ENCODE data around the gene LYZL2. TPM values are rescaled to one million over a fixed set of nuclear protein-coding genes. Genes with fewer than 3 reads are reported as not detected.
"Not testable (repeated sequence)": the region's sequence is repeated elsewhere in the genome, so short reads cannot be mapped to it uniquely, and the experiment has no call there.

The LYZL2 gene
- not detected for total RNA-seq

- H3K36me3 ChIP-seq = no peaks in the 10 kb centered on the region
- no peaks in the 10 kb centered on the region for H3K27me3 ChIP-seq
- no peak within 1 kb of the TSS for H3K27ac ChIP-seq (replicated peaks in 1 of 4)
- no peak for DNase-seq (ENCODE audit: extremely low spot score)
- no peaks in the 10 kb centered on the region for H3K9me3 ChIP-seq
- H3K4me1 ChIP-seq = no peaks in the 10 kb centered on the region
- intact Hi-C loops (cut with DNase I) = no loop called here
- 80% methylated on average over 6 of the region's 6 CpGs for WGBS
- TF ChIP-seq EP300 (IDR thresholded peaks at IDR 0.05) (no peak), POLR2AphosphoS5 (IDR thresholded peaks at IDR 0.05) (no peak), POLR2A (IDR thresholded peaks at IDR 0.05; ENCODE audit: low read depth) (no peak), CTCF (IDR thresholded peaks at IDR 0.05) (no peak)
- no peak within 1 kb of the TSS for H3K4me3 ChIP-seq
Observed at GRCh38 chr10:30629653-30630052, at the start of gene LYZL2. Gene LYZL2 (minus strand): TSS chr10:30629753. CDS start chr10:30626915, 2,838 bp downstream.

- WGBS = 92% methylated on average over 5 of the region's 7 CpGs
- intact Hi-C loops (cut with DNase I) = not testable (repeated sequence)
Observed at GRCh38 chr10:30677616-30678015, 48.1 kb upstream of the LYZL2 start.

GRCh38 chr10:30677146-30677545, 47.6 kb upstream of the LYZL2 start:
- H3K27me3 ChIP-seq; H3K27ac ChIP-seq (replicated peaks in 1 of 4); DNase-seq (ENCODE audit: extremely low spot score); intact Hi-C loops (cut with DNase I); H3K36me3 ChIP-seq; H3K9me3 ChIP-seq; H3K4me3 ChIP-seq; H3K4me1 ChIP-seq: not testable (repeated sequence)
- 70% methylated on average over 3 of the region's 3 CpGs for WGBS

More at GRCh38 chr10:30677616-30678015, 48.1 kb upstream of the LYZL2 start:
- not testable (repeated sequence) for H3K36me3 ChIP-seq; DNase-seq (ENCODE audit: extremely low spot score); H3K9me3 ChIP-seq; H3K4me3 ChIP-seq; H3K4me1 ChIP-seq; H3K27me3 ChIP-seq; H3K27ac ChIP-seq (replicated peaks in 1 of 4)

- intact Hi-C loops (cut with DNase I) = no loop called here
- TF ChIP-seq POLR2A (IDR thresholded peaks at IDR 0.05; ENCODE audit: low read depth) (no peak), CTCF (IDR thresholded peaks at IDR 0.05) (no peak), POLR2AphosphoS5 (IDR thresholded peaks at IDR 0.05) (no peak), EP300 (IDR thresholded peaks at IDR 0.05) (no peak)
- 89% methylated on average over 13 of the region's 13 CpGs for WGBS
- Histone ChIP-seq H3K36me3 (no peaks in the 10 kb centered on the region), H3K27me3 (peaks cover 0 to 5% (median 0%) of the 10 kb centered on the region in 4 donors), H3K4me3 (no peak overlapping the region), H3K9me3 (peaks cover 0 to 7% (median 3%) of the 10 kb centered on the region in 4 donors), H3K27ac (replicated peaks in 1 of 4) (no peak overlapping the region), H3K4me1 (no peaks in the 10 kb centered on the region)
- DNase-seq (ENCODE audit: extremely low spot score) = no peak
Observed at GRCh38 chr10:30675791-30676718, 46.5 kb upstream of the LYZL2 start.

- Histone ChIP-seq H3K4me1 (no peaks in the 10 kb centered on the region), H3K27ac (replicated peaks in 1 of 4) (no peak overlapping the region), H3K36me3 (no peaks in the 10 kb centered on the region), H3K27me3 (peaks cover 0 to 5% (median 0%) of the 10 kb centered on the region in 4 donors), H3K4me3 (no peak overlapping the region), H3K9me3 (peaks cover 0 to 7% (median 0%) of the 10 kb centered on the region in 4 donors)
- intact Hi-C loops (cut with DNase I) = no loop called here
- no peak for TF ChIP-seq POLR2AphosphoS5 (IDR thresholded peaks at IDR 0.05)
- no peak for TF ChIP-seq CTCF (IDR thresholded peaks at IDR 0.05)
- no peak for TF ChIP-seq POLR2A (IDR thresholded peaks at IDR 0.05; ENCODE audit: low read depth)
- no peak for TF ChIP-seq EP300 (IDR thresholded peaks at IDR 0.05)
- WGBS = 78% methylated on average over 6 of the region's 6 CpGs
- DNase-seq (ENCODE audit: extremely low spot score) = no peak
Observed at GRCh38 chr10:30674796-30675195, 45.2 kb upstream of the LYZL2 start.

GRCh38 chr10:30673262-30673661, 43.7 kb upstream of the LYZL2 start:
- WGBS = no CpG with 5 or more reads among the region's 13 CpGs
- H3K4me1 ChIP-seq; H3K9me3 ChIP-seq; H3K36me3 ChIP-seq; H3K27me3 ChIP-seq; DNase-seq (ENCODE audit: extremely low spot score); H3K4me3 ChIP-seq; H3K27ac ChIP-seq (replicated peaks in 1 of 4); intact Hi-C loops (cut with DNase I): not testable (repeated sequence)

- H3K36me3 ChIP-seq; DNase-seq (ENCODE audit: extremely low spot score); H3K4me3 ChIP-seq; H3K9me3 ChIP-seq; H3K27me3 ChIP-seq; H3K4me1 ChIP-seq; H3K27ac ChIP-seq (replicated peaks in 1 of 4); intact Hi-C loops (cut with DNase I): not testable (repeated sequence)
- WGBS = 85% methylated on average over 4 of the region's 4 CpGs
Observed at GRCh38 chr10:30672338-30672737, 42.8 kb upstream of the LYZL2 start.
